Medulla oblongata (tissue), 1 donor: ENCODE data around the gene NOS3.

Source experiments
- DNase-seq: peaks from one replicate; pipeline ENCODE4 v3.0.0-alpha.2; 2015; ENCODE audit errors: extremely low spot score

The NOS3 gene

GRCh38 chr7:150952331-150953050, 38.3 kb upstream of the NOS3 start:
- DNase-seq: no peak

- DNase-seq: no peak
These were observed 37.5 kb upstream of the NOS3 start for GRCh38 chr7:150953061-150953997.

- no peak for DNase-seq
These were observed 36.4 kb upstream of the NOS3 start for GRCh38 chr7:150954201-150954985.

GRCh38 chr7:150954986-150955518, 35.8 kb upstream of the NOS3 start:
- DNase-seq: no peak

GRCh38 chr7:150955519-150956394, 35.1 kb upstream of the NOS3 start:
- peak; percentile 65 for DNase-seq

GRCh38 chr7:150956395-150957132, 34.3 kb upstream of the NOS3 start:
- no peak for DNase-seq

- no peak for DNase-seq
These were observed 33.4 kb upstream of the NOS3 start for GRCh38 chr7:150957133-150958020.

- no peak for DNase-seq
These were observed 32.7 kb upstream of the NOS3 start for GRCh38 chr7:150958062-150958552.

- DNase-seq: no peak
These were observed 32.2 kb upstream of the NOS3 start for GRCh38 chr7:150958597-150958996.

GRCh38 chr7:150959081-150959480, 31.7 kb upstream of the NOS3 start:
- no peak for DNase-seq

GRCh38 chr7:150959739-150960734, 30.8 kb upstream of the NOS3 start:
- no peak for DNase-seq

- no peak for DNase-seq
These were observed 29.1 kb upstream of the NOS3 start for GRCh38 chr7:150961510-150962289.

- DNase-seq: no peak
These were observed 28.6 kb upstream of the NOS3 start for GRCh38 chr7:150962290-150962552.

- peak; percentile 70 for DNase-seq
These were observed 28.0 kb upstream of the NOS3 start for GRCh38 chr7:150962553-150963399.

GRCh38 chr7:150963707-150964559, 26.9 kb upstream of the NOS3 start:
- no peak for DNase-seq
